Measurements from ENCODE around the gene PIK3C3. TPM values are rescaled to one million over a fixed set of nuclear protein-coding genes. Genes with fewer than 3 reads are reported as not detected.

The PIK3C3 gene
- total RNA-seq, 1 experiment from 2014 or later = 23.9 TPM

DNA sequence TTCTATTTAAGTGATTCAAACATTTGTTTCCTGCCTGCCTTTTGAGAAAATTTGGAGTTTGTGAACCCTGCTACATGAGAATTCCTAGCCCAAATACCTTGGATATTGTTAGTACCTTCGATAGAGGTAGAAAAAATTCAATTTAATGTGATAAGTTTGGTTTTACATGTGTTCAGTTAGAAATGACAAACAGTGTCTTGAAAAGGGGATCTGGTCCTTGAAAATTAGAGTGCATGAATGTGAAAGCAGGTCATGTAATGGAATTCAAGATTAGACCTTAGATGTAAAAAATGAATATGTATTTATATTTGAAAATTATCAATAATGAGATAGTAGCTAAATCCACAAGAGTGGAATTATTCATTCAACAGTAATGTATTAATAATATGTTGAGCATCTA, 70.5 kb downstream of the PIK3C3 start:
- H3K27me3 ChIP-seq (ENCODE audit: control insufficient read depth, insufficient read depth, low read length) = no peaks in the 10 kb centered on the region
- in situ Hi-C loops (cut with HindIII; ENCODE audit: low pct_unique_long_range_greater_than_20kb, low sequenced_read_pairs) = no loop called here
- ChIA-PET POLR2A (no interaction called here), CTCF (no interaction called here)
- no peaks in the 10 kb centered on the region for H3K9me3 ChIP-seq (ENCODE audit: control insufficient read depth, insufficient read depth, low read depth, low read length)
- H3K27ac ChIP-seq (ENCODE audit: low read length) = no peak overlapping the region
- TF ChIP-seq, protein P1, sequence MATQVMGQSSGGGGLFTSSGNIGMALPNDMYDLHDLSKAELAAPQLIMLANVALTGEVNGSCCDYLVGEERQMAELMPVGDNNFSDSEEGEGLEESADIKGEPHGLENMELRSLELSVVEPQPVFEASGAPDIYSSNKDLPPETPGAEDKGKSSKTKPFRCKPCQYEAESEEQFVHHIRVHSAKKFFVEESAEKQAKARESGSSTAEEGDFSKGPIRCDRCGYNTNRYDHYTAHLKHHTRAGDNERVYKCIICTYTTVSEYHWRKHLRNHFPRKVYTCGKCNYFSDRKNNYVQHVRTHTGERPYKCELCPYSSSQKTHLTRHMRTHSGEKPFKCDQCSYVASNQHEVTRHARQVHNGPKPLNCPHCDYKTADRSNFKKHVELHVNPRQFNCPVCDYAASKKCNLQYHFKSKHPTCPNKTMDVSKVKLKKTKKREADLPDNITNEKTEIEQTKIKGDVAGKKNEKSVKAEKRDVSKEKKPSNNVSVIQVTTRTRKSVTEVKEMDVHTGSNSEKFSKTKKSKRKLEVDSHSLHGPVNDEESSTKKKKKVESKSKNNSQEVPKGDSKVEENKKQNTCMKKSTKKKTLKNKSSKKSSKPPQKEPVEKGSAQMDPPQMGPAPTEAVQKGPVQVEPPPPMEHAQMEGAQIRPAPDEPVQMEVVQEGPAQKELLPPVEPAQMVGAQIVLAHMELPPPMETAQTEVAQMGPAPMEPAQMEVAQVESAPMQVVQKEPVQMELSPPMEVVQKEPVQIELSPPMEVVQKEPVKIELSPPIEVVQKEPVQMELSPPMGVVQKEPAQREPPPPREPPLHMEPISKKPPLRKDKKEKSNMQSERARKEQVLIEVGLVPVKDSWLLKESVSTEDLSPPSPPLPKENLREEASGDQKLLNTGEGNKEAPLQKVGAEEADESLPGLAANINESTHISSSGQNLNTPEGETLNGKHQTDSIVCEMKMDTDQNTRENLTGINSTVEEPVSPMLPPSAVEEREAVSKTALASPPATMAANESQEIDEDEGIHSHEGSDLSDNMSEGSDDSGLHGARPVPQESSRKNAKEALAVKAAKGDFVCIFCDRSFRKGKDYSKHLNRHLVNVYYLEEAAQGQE (IDR thresholded peaks at IDR 0.05; ENCODE audit: insufficient read depth in 1 of 2, low read depth in 2 of 2, low read length in 1 of 2) = no peak
- TF ChIP-seq SIN3A (IDR thresholded peaks at IDR 0.05; ENCODE audit: borderline replicate concordance, insufficient read depth, low read depth, low read length) (no peak), TCF7L2 (IDR thresholded peaks at IDR 0.05; ENCODE audit: low read depth, low read length) (no peak), POLR2AphosphoS5 (IDR thresholded peaks at IDR 0.05; ENCODE audit: low read depth, low read length) (no peak)
- TF ChIP-seq, protein P2, sequence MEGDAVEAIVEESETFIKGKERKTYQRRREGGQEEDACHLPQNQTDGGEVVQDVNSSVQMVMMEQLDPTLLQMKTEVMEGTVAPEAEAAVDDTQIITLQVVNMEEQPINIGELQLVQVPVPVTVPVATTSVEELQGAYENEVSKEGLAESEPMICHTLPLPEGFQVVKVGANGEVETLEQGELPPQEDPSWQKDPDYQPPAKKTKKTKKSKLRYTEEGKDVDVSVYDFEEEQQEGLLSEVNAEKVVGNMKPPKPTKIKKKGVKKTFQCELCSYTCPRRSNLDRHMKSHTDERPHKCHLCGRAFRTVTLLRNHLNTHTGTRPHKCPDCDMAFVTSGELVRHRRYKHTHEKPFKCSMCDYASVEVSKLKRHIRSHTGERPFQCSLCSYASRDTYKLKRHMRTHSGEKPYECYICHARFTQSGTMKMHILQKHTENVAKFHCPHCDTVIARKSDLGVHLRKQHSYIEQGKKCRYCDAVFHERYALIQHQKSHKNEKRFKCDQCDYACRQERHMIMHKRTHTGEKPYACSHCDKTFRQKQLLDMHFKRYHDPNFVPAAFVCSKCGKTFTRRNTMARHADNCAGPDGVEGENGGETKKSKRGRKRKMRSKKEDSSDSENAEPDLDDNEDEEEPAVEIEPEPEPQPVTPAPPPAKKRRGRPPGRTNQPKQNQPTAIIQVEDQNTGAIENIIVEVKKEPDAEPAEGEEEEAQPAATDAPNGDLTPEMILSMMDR (IDR thresholded peaks at IDR 0.05) = no peak
- H3K4me1 ChIP-seq (ENCODE audit: control insufficient read depth, insufficient read depth, low read length) = no peaks in the 10 kb centered on the region
- intact Hi-C loops (cut with micrococcal nuclease; ENCODE audit: unreplicated experiment) = no loop called here
- DNase-seq (ENCODE audit: low read depth, low spot score) (no peak), ATAC-seq (no peak)
- no peak overlapping the region for H3K4me3 ChIP-seq (ENCODE audit: low read depth in 2 of 2, low read length in 2 of 2)
- H3K36me3 ChIP-seq (ENCODE audit: control insufficient read depth, insufficient read depth, low read length) = no peaks in the 10 kb centered on the region
- BruUV-seq (replicated peaks) = TSS peak; percentile 9

DNA sequence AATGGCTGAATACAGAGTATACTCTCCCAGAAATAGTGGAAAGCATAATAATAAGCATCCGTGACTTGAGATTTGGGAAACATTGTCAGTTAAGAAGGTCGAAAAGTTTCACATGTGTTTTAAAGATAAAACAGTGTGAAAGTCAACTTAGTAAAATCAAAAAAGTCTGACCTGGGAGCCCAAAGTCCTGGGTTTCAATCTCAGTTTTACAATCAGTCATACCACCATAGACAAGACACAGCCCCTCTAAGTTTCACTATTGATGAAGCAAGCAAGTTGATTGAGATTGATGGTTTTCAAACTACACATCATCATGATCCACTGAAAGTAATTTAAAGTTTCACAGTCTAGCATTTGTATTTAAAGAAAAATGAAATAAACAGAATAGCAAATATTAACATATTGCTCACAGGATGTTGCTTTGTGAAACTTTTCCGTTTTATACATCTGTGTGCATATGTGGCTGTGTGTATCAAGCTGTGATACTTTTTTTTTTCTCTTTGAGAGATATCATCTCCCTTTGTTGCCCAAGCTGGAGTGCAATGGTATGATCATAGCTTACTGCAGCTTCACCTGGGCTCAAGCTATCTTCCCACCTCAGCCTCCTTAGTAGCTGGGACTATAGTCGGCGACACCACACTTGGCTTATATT, 71.1 kb downstream of the PIK3C3 start:
- ChIA-PET POLR2A (no interaction called here), CTCF (no interaction called here)
- H3K27me3 ChIP-seq (ENCODE audit: control insufficient read depth, insufficient read depth, low read length) = no peaks in the 10 kb centered on the region
- BruUV-seq (replicated peaks) = no TSS peak
- DNase-seq (ENCODE audit: low read depth, low spot score) (no peak), ATAC-seq (no peak)
- no peak overlapping the region for H3K27ac ChIP-seq (ENCODE audit: low read length)
- no peaks in the 10 kb centered on the region for H3K4me1 ChIP-seq (ENCODE audit: control insufficient read depth, insufficient read depth, low read length)
- in situ Hi-C loops (cut with HindIII; ENCODE audit: low pct_unique_long_range_greater_than_20kb, low sequenced_read_pairs) (no loop called here), intact Hi-C loops (cut with micrococcal nuclease; ENCODE audit: unreplicated experiment) (no loop called here)
- H3K9me3 ChIP-seq (ENCODE audit: control insufficient read depth, insufficient read depth, low read depth, low read length) = no peaks in the 10 kb centered on the region
- TF ChIP-seq, protein P2 (IDR thresholded peaks at IDR 0.05) = no peak
- TF ChIP-seq TCF7L2 (IDR thresholded peaks at IDR 0.05; ENCODE audit: low read depth, low read length) = no peak
- no peak for TF ChIP-seq POLR2AphosphoS5 (IDR thresholded peaks at IDR 0.05; ENCODE audit: low read depth, low read length)
- TF ChIP-seq, protein P1 (IDR thresholded peaks at IDR 0.05; ENCODE audit: insufficient read depth in 1 of 2, low read depth in 2 of 2, low read length in 1 of 2) = no peak
- no peak for TF ChIP-seq SIN3A (IDR thresholded peaks at IDR 0.05; ENCODE audit: borderline replicate concordance, insufficient read depth, low read depth, low read length)
- H3K4me3 ChIP-seq (ENCODE audit: low read depth in 2 of 2, low read length in 2 of 2) = no peak overlapping the region
- no peaks in the 10 kb centered on the region for H3K36me3 ChIP-seq (ENCODE audit: control insufficient read depth, insufficient read depth, low read length)

Measured in Panc1 (cell line).